Subcutaneous adipose tissue (tissue), 4 donors: ENCODE results near the gene PPIH. TPM values are rescaled to one million over a fixed set of nuclear protein-coding genes. Genes with fewer than 3 reads are reported as not detected.

Experiments
- total RNA-seq, 4 donors: library from RNA; depleted of rRNA; stranded (reverse); fragments of >200 nt; gene quantifications; one replicate each; pipeline ENCODE4 v1.1.0, GENCODE V29; 2016
- TF ChIP-seq, protein P1 (sequence below): fragments of 450-650 bp; IDR thresholded peaks from one replicate; pipeline ENCODE4 v1.5.1; 2016; ENCODE audit warnings: low read depth, mild to moderate bottlenecking, control low read depth, antibody characterized with exemption, moderate library complexity

Gene PPIH
- total RNA-seq, 4 donors from 2014 or later, result 11.9 to 23.6 (median 20.2) TPM

DNA sequence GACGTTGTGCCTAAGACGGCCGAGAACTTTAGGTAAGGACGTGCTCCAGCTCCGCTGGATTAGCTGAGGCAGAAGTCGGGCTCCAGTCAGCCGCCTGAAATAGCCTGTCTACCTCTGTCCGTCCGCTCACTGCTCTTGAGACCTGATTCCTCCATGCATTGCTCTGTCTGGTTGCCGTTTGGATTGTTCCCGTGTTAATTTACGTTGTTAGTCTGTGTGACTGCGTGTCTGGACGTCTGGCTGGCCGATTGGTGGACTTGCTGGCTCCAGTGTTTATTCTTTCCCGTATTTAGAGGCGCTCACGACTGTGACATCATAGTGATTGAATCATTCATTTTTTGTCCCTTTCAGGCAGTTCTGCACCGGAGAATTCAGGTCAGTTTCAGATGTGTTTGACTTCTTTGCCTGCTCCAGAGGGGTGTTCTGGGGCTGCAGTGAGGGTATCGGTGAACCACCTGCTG, 684 bp downstream of the PPIH start:
- TF ChIP-seq, protein P1, sequence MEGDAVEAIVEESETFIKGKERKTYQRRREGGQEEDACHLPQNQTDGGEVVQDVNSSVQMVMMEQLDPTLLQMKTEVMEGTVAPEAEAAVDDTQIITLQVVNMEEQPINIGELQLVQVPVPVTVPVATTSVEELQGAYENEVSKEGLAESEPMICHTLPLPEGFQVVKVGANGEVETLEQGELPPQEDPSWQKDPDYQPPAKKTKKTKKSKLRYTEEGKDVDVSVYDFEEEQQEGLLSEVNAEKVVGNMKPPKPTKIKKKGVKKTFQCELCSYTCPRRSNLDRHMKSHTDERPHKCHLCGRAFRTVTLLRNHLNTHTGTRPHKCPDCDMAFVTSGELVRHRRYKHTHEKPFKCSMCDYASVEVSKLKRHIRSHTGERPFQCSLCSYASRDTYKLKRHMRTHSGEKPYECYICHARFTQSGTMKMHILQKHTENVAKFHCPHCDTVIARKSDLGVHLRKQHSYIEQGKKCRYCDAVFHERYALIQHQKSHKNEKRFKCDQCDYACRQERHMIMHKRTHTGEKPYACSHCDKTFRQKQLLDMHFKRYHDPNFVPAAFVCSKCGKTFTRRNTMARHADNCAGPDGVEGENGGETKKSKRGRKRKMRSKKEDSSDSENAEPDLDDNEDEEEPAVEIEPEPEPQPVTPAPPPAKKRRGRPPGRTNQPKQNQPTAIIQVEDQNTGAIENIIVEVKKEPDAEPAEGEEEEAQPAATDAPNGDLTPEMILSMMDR, result no peak

DNA sequence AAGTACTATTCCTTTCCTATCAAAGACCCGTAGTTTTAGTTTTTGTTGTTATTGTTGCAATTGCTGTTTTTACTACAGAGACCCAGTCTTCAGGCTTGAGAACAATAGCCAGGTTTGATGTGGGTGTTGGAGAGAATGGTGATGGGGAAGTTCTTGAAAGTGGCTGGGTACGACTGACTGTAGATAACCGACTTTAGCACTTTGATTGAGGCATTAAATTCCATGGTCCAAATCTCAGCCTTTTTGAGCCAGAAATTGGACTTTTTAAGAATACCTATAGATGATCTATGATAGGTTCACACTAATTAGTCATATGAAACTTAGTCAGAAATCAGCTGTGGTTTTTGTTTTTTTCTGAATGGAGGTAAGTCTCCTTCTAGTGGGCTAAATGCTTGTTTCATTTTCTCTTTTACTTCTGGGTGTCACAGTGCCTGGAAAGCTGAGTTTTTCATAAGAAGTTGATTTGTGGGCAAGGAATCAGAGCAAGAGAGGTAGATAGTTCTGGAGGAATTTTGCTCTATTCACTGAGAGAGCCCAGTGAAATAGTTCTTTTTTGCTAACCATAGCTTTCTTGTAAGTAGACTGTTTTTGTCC, 2.8 kb downstream of the PPIH start:
- TF ChIP-seq, protein P1, result no peak

DNA sequence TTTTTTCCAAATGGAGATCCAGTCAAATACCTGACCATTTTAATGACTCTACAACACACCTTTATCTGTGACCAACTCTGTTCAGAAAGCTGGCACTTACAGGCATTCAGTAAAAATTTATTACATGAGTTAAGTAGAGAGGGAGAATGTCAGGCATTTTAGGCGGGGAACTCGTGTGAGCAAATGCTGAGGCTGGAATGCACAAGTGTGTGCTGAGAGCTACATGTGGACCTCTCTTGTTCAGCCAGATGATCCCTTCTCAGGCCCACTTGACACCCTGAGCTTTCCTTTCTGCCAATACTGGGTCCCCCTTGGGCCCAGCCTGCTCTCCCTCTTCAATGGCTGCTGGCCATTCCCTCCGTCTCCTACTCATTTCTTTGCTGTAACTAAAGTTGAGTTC, 11.7 kb downstream of the PPIH start:
- TF ChIP-seq, protein P1, result no peak

DNA sequence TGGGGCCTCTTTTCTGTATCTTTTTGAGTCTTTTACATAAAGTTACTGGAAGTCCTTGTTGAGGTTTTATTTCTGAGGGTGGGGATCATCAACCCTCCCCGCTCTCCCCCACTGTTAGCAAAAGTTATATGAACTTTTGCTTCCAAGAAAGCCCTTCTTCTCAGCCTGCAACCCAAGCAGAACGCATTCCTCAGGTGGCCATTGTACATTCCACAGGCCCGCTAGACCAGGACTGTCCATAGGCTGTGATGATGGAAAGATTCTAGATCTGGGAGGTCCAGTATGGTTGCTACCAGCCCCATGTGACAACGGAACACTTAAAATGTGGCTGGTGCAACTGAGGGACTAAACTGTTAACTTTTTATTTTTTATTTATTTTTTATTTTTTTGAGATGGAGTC, 12.2 kb downstream of the PPIH start:
- TF ChIP-seq, protein P1, result no peak

DNA sequence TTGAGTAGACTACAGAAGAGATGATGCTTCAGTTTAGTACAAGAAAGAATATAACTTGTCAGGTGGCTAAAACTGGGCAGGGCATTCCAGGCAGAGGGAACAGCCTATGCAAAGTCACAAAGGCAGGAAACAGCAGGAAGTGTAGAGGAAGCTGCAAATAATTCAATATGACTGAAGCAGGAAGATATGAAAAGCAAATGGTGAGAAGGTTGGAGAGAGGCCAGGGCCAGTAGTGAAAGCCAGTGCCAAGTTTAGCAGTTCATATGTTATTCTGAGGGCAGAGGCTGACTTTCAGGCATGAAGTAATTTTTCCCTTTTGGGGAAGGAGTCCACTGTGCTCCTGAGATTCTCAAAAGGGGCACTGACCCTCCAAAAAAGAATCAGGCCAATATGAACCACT, 16.0 kb downstream of the PPIH start:
- TF ChIP-seq, protein P1, result no peak

DNA sequence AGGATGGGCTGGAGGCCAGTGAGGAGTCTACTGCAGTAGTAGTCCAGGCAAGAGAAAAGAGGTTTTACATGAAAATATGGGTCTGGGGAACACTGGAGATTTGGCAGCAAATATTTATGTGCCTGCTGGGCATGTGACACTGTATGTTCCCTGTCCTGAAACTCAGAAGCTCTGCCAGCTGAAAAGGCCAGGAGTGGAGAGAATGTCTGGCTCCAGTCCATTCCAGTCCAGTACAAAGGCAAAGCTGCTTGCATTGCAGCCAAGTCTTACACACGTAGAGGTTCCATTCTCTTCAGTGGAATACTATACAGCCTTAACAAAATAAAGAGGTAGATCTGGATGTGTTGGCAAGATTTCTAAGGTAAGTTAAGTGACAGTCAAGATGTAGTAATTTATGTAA, 16.5 kb downstream of the PPIH start:
- TF ChIP-seq, protein P1, result no peak

DNA sequence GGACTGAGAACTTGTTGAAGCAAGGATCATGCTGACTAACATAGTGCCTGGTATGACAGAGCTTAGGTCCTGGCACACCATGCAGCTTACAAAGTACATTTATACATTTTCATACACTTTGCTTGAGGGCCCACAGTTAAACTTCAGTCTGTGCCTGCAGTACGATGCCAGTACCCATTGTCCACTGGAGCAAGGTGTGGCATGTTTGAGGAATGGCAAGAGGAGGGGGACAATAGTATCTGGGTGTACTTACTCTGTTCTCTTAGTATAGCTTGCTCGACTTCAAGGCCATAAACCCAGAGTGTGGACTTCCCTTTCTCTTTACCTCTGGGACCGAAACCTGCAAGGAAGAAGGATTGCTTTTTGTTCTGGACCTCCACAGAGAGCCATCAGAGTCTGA, 17.2 kb downstream of the PPIH start:
- TF ChIP-seq, protein P1, result no peak
